Neural progenitor cell (in vitro differentiated cells): ENCODE data around the gene EOMES. TPM values are rescaled to one million over a fixed set of nuclear protein-coding genes. Genes with fewer than 3 reads are reported as not detected.

Source experiments
- DNase-seq: peaks from one replicate; pipeline ENCODE4 v3.0.0-alpha.2; 2016; ENCODE audit warnings: low spot score
- H2AFZ ChIP-seq: fragments of 200-600 bp; sonication (generic); replicated peaks from 2 replicates; pipeline ENCODE4 v1.6.1; 2016; ENCODE audit warnings: antibody characterized with exemption
- H3F3A ChIP-seq: fragments of 200-600 bp; sonication (generic); 2 replicates; pipeline ENCODE4 v1.6.1; 2016; ENCODE audit warnings: antibody characterized with exemption, low read depth
- H3K27ac ChIP-seq: fragments of 200-600 bp; sonication (generic); 2 replicates; pipeline ENCODE4 v1.5.1; 2016; ENCODE audit warnings: mild to moderate bottlenecking
- H3K27me3 ChIP-seq: fragments of 200-600 bp; sonication (generic); 2 replicates; pipeline ENCODE4 v1.6.1; 2016; ENCODE audit warnings: mild to moderate bottlenecking, moderate library complexity
- H3K36me3 ChIP-seq: fragments of 200-600 bp; sonication (generic); 2 replicates; pipeline ENCODE4 v1.5.1; 2016
- H3K4me1 ChIP-seq: fragments of 200-600 bp; sonication (generic); 2 replicates; pipeline ENCODE4 v1.6.1; 2016; ENCODE audit warnings: mixed run types
- H3K4me2 ChIP-seq: fragments of 200-600 bp; sonication (generic); 2 replicates; pipeline ENCODE4 v1.6.1; 2016
- H3K4me3 ChIP-seq: fragments of 200-600 bp; sonication (generic); 2 replicates; pipeline ENCODE4 v1.5.1; 2016
- H3K79me2 ChIP-seq: fragments of 200-600 bp; sonication (generic); 2 replicates; pipeline ENCODE4 v1.6.1; 2016; ENCODE audit warnings: low read depth
- H3K9ac ChIP-seq: fragments of 200-600 bp; sonication (generic); 2 replicates; pipeline ENCODE4 v1.6.1; 2016
- H3K9me3 ChIP-seq: fragments of 200-600 bp; sonication (generic); 2 replicates; pipeline ENCODE4 v1.5.1; 2016; ENCODE audit warnings: low read depth
- H4K20me1 ChIP-seq: fragments of 200-600 bp; sonication (generic); 2 replicates; pipeline ENCODE4 v1.6.1; 2016; ENCODE audit warnings: low read depth
- H3K27ac Mint-ChIP-seq: 3 replicates; pipeline ENCODE4 v1.8.0; 2021; ENCODE audit warnings: mixed read lengths
- H3K27me3 Mint-ChIP-seq: 2 replicates; pipeline ENCODE4 v1.8.0; 2022; ENCODE audit warnings: low read depth, mild to moderate bottlenecking, inconsistent platforms, moderate library complexity, mixed read lengths; ENCODE audit not compliant: insufficient read depth
- H3K36me3 Mint-ChIP-seq: 3 replicates; pipeline ENCODE4 v1.8.0; 2021; ENCODE audit warnings: mixed read lengths
- H3K4me1 Mint-ChIP-seq: 3 replicates; pipeline ENCODE4 v1.8.0; 2021; ENCODE audit warnings: mixed read lengths
- H3K4me3 Mint-ChIP-seq: 3 replicates; pipeline ENCODE4 v1.8.0; 2021; ENCODE audit warnings: mild to moderate bottlenecking, moderate library complexity, mixed read lengths
- H3K9me3 Mint-ChIP-seq: 3 replicates; pipeline ENCODE4 v1.8.0; 2020; ENCODE audit warnings: mixed read lengths
- EZH2 ChIP-seq: fragments of 200-600 bp; sonication (generic); IDR thresholded peaks from 2 replicates; pipeline ENCODE4 v1.6.1; 2017; ENCODE audit warnings: antibody characterized with exemption, mild to moderate bottlenecking, moderate library complexity
- EZH2phosphoT487 ChIP-seq: fragments of 200-600 bp; sonication (generic); IDR thresholded peaks from 2 replicates; pipeline ENCODE4 v1.6.1; 2017; ENCODE audit warnings: antibody characterized with exemption
- total RNA-seq: library from RNA; depleted of rRNA; stranded (reverse); fragments of >200 nt; gene quantifications from 2 replicates; pipeline ENCODE4 v1.2.3, GENCODE V29; 2015; ENCODE audit warnings: low replicate concordance
- TF ChIP-seq, protein P1 (sequence below): fragments of 200-600 bp; sonication (generic); IDR thresholded peaks from 2 replicates; pipeline ENCODE4 v1.5.1; 2017; ENCODE audit warnings: antibody characterized with exemption, mild to moderate bottlenecking

Gene EOMES
- total RNA-seq, 1 donor from 2014 or later = not detected

DNA sequence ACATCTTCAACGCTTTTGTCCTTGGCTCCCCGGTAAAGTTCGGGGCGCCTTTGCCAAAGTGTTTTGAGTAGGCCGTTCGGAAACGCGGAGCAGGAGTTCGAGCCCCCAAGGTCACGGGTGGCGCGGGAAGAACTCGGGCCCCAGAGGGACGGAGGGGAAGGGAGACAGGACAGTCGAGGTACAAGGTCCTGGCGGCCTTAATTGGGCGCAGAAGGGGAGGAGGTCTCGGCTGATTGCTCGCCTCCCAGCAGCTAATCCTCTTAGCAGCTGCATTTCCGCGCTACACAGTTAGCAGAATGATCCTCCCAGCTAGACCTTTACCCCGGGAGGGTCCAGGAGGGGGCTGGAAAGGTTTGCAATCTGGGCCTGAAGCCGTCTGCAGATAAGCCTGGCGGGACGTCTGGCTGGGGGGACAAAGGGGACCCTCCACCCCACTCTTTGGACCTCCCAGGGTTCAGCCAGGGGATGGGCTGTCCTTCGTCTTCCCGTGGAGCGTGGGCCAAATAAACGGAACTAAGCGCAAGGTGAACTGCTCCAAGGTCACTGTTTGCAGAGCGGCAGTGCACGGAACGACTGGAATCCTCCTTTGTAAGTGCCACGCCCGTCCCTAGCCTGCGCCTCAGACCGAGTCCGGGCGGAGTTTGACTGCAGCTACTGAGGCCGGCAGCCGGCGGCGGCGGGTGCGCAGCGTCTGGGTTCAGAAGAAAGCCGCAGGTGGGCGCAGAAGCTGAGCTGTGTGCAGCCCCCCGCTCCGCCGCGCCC is 7.2 kb downstream of the EOMES start:
- Histone ChIP-seq H3K27ac (no peak overlapping the region), H3K9me3 (no peaks in the 10 kb centered on the region), H3K4me1 (peaks cover 21% of the 10 kb centered on the region), H3K4me2 (peak overlapping the region; percentile 73), H3K79me2 (no peaks in the 10 kb centered on the region), H3F3A (peaks cover 29% of the 10 kb centered on the region), H4K20me1 (peaks cover 78% of the 10 kb centered on the region), H3K4me3 (peak overlapping the region; percentile 33), H3K36me3 (no peaks in the 10 kb centered on the region), H2AFZ (no peak overlapping the region), H3K9ac (no peak overlapping the region), H3K27me3 (peaks cover 100% of the 10 kb centered on the region)
- Mint-ChIP-seq H3K4me1 (peaks cover 34% of the 10 kb centered on the region), H3K36me3 (no peaks in the 10 kb centered on the region), H3K27ac (no peak overlapping the region), H3K4me3 (peak overlapping the region; percentile 90), H3K9me3 (peaks cover 16% of the 10 kb centered on the region), H3K27me3 (peaks cover 78% of the 10 kb centered on the region)
- TF ChIP-seq, protein P1, sequence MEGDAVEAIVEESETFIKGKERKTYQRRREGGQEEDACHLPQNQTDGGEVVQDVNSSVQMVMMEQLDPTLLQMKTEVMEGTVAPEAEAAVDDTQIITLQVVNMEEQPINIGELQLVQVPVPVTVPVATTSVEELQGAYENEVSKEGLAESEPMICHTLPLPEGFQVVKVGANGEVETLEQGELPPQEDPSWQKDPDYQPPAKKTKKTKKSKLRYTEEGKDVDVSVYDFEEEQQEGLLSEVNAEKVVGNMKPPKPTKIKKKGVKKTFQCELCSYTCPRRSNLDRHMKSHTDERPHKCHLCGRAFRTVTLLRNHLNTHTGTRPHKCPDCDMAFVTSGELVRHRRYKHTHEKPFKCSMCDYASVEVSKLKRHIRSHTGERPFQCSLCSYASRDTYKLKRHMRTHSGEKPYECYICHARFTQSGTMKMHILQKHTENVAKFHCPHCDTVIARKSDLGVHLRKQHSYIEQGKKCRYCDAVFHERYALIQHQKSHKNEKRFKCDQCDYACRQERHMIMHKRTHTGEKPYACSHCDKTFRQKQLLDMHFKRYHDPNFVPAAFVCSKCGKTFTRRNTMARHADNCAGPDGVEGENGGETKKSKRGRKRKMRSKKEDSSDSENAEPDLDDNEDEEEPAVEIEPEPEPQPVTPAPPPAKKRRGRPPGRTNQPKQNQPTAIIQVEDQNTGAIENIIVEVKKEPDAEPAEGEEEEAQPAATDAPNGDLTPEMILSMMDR = no peak
- TF ChIP-seq EZH2phosphoT487 (peak; percentile 81), EZH2 (peak; percentile 84)
- peak; percentile 88 for DNase-seq

DNA sequence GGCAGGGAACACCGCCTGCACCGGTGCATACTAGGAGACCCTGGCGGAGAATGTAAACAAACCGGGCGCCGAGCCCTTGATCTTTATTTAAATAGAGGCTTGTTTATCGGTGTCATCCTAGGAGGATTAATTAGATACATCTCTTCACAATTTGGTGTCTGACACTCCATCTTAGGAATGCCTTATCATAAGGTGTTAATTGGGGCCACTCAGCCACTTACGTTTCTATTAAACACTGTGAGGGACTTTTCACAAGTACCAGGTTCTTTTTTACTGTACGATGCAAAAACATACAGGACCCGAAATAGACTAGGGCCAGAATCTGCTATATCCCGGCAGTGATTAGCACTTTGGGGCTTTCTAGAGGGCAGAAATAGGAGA is 8.0 kb downstream of the EOMES start:
- Histone ChIP-seq H3K4me3 (no peak overlapping the region), H3K9ac (no peak overlapping the region), H2AFZ (no peak overlapping the region), H3K36me3 (no peaks in the 10 kb centered on the region), H3K79me2 (no peaks in the 10 kb centered on the region), H3K4me1 (peaks cover 21% of the 10 kb centered on the region), H3K27ac (no peak overlapping the region), H4K20me1 (peaks cover 70% of the 10 kb centered on the region), H3K27me3 (peaks cover 100% of the 10 kb centered on the region), H3K4me2 (no peak overlapping the region), H3F3A (peaks cover 29% of the 10 kb centered on the region), H3K9me3 (no peaks in the 10 kb centered on the region)
- Mint-ChIP-seq H3K4me1 (peaks cover 34% of the 10 kb centered on the region), H3K9me3 (peaks cover 11% of the 10 kb centered on the region), H3K36me3 (no peaks in the 10 kb centered on the region), H3K27ac (no peak overlapping the region), H3K4me3 (peak overlapping the region; percentile 90), H3K27me3 (peaks cover 70% of the 10 kb centered on the region)
- TF ChIP-seq EZH2 = peak; percentile 58
- peak; percentile 37 for TF ChIP-seq EZH2phosphoT487
- TF ChIP-seq, protein P1 = no peak
- no peak for DNase-seq

DNA sequence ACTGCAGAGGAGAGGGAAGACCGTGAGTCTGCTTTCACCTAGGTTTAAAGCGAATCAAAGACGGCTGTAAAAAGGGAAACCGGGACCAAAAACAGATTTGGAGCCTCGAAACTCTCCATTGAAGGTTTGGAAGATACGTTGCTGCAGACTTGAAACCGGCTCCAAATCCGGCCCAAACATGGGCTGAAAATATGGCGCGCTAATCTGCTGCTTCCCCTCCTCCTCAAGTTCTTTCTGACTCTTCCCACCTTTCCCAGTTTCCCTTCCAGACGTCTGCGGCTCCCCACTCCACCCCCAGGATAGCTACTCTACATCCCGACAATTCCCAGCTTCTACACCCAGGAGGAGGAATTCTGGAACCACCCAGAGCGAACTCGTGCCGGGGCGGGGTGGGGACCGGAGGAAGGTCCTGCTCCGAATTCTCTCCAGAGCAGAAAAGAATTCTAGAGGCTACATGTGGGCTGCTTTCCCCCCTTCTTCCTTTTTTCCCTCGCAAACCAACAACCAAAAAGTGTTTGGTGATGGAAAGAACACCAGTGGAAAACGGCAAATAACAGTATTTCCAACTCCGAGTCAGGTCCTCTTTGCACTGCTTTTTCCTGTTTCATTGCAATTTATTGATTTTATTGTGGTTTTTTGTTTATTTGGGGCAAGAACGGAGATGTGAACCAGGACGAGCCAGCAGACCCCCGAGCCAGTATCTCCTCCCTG is 8.5 kb downstream of the EOMES start:
- no peak overlapping the region for H3K27ac Mint-ChIP-seq
- no peaks in the 10 kb centered on the region for H3K36me3 Mint-ChIP-seq
- Histone ChIP-seq H4K20me1 (peaks cover 65% of the 10 kb centered on the region), H3K4me2 (peak overlapping the region; percentile 71), H3K4me3 (no peak overlapping the region), H3F3A (peaks cover 29% of the 10 kb centered on the region), H2AFZ (no peak overlapping the region), H3K27ac (no peak overlapping the region), H3K36me3 (no peaks in the 10 kb centered on the region), H3K9me3 (no peaks in the 10 kb centered on the region), H3K27me3 (peaks cover 100% of the 10 kb centered on the region), H3K79me2 (no peaks in the 10 kb centered on the region), H3K9ac (no peak overlapping the region), H3K4me1 (peaks cover 21% of the 10 kb centered on the region)
- peaks cover 65% of the 10 kb centered on the region for H3K27me3 Mint-ChIP-seq
- no peak for DNase-seq
- TF ChIP-seq, protein P1 = no peak
- TF ChIP-seq EZH2phosphoT487 (peak; percentile 56), EZH2 (peak; percentile 41)
- H3K4me1 Mint-ChIP-seq = peaks cover 34% of the 10 kb centered on the region
- H3K4me3 Mint-ChIP-seq = peak overlapping the region; percentile 90
- peaks cover 7% of the 10 kb centered on the region for H3K9me3 Mint-ChIP-seq
